Muscle layer of duodenum (tissue), 2 donors: Measurements from ENCODE around the gene PFKFB4.
"Not testable (repeated sequence)": the region's sequence is repeated elsewhere in the genome, so short reads cannot be mapped to it uniquely, and the experiment has no call there.

Experiments
- H3K27ac ChIP-seq: one replicate; pipeline ENCODE4 v1.7.0; 2013; ENCODE audit warnings: mild to moderate bottlenecking, low read length
- H3K27me3 ChIP-seq: one replicate; pipeline ENCODE4 v1.7.0; 2013; ENCODE audit warnings: low read depth, mild to moderate bottlenecking, control low read depth, low read length
- H3K36me3 ChIP-seq, 2 donors: one replicate each; pipeline ENCODE4 v1.7.0; 2013; ENCODE audit warnings: low read length in 2 of 2, control low read depth in 1 of 2, mild to moderate bottlenecking in 1 of 2; ENCODE audit not compliant: insufficient read depth in 2 of 2, control insufficient read depth in 1 of 2
- H3K4me1 ChIP-seq, 2 donors: one replicate each; pipeline ENCODE4 v1.7.0; 2013; ENCODE audit warnings: low read length in 2 of 2, mild to moderate bottlenecking in 2 of 2, control low read depth in 1 of 2, moderate library complexity in 1 of 2; ENCODE audit not compliant: insufficient read depth in 2 of 2, control insufficient read depth in 1 of 2
- H3K4me3 ChIP-seq, 2 donors: one replicate each; pipeline ENCODE4 v1.7.0; 2013; ENCODE audit warnings: low read length in 2 of 2, low read depth in 1 of 2, mild to moderate bottlenecking in 1 of 2
- H3K9me3 ChIP-seq, 2 donors: one replicate each; pipeline ENCODE4 v1.7.0; 2013; ENCODE audit warnings: low read length in 2 of 2, control low read depth in 1 of 2, mild to moderate bottlenecking in 1 of 2; ENCODE audit not compliant: control insufficient read depth in 1 of 2
- donor health status: healthy.

Gene PFKFB4

DNA sequence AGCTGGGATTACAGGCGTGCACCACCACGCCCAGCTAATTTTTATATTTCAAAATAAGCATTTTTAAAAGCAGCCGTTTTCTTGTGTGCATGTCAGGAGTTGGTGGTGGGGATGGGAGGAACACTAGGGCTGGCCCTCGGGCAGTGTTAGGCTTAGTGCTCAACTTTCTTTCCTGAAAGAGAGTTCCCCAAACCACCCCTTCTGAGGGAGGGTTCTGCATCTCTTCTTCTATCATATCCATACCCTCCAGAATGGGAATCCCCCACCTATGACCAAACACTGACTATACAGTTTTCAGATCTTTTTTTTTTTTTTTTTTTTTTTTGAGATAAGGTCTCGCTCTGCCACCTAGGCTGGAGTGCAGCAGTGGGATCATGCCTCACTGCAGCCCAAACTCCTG, 12.5 kb downstream of the PFKFB4 start:
- no peaks in the 10 kb centered on the region for H3K9me3 ChIP-seq
- H3K36me3 ChIP-seq, result peaks cover 0 to 13% of the 10 kb centered on the region in 2 donors
- H3K4me3 ChIP-seq, result no peak overlapping the region
- H3K27me3 ChIP-seq, result no peaks in the 10 kb centered on the region
- no peak overlapping the region for H3K27ac ChIP-seq
- peaks cover 0 to 2% of the 10 kb centered on the region in 2 donors for H3K4me1 ChIP-seq

DNA sequence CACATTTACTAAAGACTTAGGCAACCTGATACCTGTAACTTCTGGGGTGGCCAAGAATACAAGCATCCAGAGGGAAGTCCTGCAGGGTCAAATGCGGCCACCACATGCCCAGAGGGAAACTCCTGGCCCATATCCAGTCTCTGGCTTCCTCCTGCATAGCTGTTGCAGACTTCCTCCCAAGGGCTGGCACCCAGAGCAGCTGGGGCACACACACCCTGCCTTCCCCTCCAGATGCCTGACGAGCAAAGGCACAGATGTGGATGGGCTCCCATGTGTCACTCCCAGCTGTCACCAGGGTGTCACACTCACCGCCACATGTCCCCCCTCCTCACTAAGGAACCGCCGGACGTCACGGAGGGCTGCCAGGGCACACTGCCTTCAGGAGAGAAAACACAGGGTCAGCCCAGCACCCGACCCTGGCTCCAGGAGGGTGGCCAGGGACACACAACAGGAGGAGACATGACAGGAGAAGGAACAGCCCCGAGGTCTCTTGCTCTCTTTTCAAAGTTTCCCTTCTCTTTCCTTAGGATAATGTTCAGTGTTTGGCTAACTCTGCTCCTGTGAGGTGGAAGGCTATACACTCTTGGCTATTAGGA, 13.2 kb downstream of the PFKFB4 start:
- Histone ChIP-seq H3K36me3 (peaks cover 0 to 15% of the 10 kb centered on the region in 2 donors), H3K4me3 (no peak overlapping the region), H3K4me1 (no peaks in the 10 kb centered on the region), H3K9me3 (no peaks in the 10 kb centered on the region), H3K27ac (no peak overlapping the region), H3K27me3 (no peaks in the 10 kb centered on the region)

DNA sequence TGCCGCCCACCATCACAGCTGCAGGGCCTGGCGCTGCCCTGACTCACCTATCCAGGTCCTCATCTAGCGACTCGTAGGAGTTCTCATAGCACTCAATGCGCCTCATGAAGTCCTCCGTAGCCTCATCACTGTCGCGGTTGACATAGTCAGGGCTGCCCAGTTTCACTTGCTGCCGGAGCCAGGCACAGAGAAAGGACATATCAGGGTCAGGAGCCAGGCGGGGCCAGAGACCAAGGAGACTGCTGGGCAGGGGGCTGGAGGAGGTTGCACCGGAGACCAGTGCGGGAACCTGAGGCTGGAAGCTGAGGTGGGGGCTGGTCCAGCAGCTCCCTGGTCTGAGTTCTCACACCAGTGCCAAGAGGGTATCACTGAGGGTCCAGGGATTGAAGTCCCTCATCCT, 18.2 kb downstream of the PFKFB4 start:
- Histone ChIP-seq H3K4me1 (no peaks in the 10 kb centered on the region), H3K27ac (no peak overlapping the region), H3K4me3 (no peak overlapping the region), H3K27me3 (no peaks in the 10 kb centered on the region), H3K9me3 (no peaks in the 10 kb centered on the region), H3K36me3 (peaks cover 25 to 44% of the 10 kb centered on the region in 2 donors)

DNA sequence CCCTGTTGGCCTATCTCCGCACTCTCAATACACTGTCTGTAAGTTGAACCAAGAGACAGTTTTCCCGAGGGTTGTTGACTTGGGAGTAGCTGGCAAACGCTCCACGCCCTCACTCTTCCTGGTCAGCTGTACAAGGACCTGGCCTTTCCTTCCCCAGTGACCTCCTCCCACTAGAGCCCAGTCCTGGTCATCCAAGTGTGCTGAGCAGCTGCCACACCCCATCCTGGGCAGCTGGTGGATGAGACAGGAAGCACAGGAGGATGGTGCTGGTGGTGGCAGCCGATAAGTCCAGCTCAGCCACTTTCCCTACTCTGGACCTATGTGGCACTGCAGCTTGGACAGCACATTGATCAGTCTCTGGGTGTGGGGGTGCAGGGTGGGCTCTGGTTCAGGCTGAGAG, 19.8 kb downstream of the PFKFB4 start:
- peaks cover 25 to 37% of the 10 kb centered on the region in 2 donors for H3K36me3 ChIP-seq
- no peaks in the 10 kb centered on the region for H3K4me1 ChIP-seq
- no peak overlapping the region for H3K4me3 ChIP-seq
- no peak overlapping the region for H3K27ac ChIP-seq
- no peaks in the 10 kb centered on the region for H3K27me3 ChIP-seq
- no peaks in the 10 kb centered on the region for H3K9me3 ChIP-seq

DNA sequence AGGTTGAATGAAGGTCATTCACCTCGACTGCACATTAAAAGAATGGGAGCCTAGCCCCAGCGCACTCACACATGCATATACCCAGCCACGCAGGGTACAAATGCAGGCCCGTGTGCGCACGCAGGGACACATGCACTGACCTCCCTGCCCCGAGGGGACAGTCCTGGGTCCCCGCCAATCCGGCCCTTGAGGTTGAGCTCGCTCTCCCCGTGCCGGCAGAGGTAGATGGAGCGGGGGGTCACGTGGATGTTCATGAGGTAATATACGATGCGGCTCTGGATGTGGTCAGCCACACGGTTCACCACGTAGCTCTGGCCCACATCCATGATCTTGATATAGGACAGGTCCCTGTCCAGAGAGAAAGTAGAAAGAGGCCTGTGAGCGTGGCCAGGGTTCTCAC, 20.5 kb downstream of the PFKFB4 start:
- H3K9me3 ChIP-seq, result no peaks in the 10 kb centered on the region
- peaks cover 25 to 37% of the 10 kb centered on the region in 2 donors for H3K36me3 ChIP-seq
- no peak overlapping the region for H3K4me3 ChIP-seq
- H3K27ac ChIP-seq, result no peak overlapping the region
- no peaks in the 10 kb centered on the region for H3K4me1 ChIP-seq
- no peaks in the 10 kb centered on the region for H3K27me3 ChIP-seq

DNA sequence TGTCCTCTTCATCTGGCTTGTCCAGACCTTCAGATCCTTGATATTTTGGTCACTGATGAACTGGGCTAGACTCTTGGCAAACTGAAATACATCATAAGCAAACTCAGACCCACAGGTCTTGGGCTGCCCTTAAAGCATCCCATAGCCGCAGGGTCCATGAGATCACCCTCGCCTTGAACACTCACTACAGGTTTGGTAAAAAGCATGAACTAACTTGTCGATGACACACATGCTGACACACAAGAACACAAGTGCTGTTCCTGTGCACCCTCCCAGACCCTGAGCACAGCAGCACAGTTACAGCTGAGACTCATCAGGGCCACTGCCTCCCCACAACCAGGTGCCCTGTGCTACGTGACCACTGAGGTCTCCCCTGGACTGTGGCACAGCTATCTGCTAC, 21.0 kb downstream of the PFKFB4 start:
- no peak overlapping the region for H3K4me3 ChIP-seq
- H3K27me3 ChIP-seq, result no peaks in the 10 kb centered on the region
- peaks cover 25 to 37% of the 10 kb centered on the region in 2 donors for H3K36me3 ChIP-seq
- no peaks in the 10 kb centered on the region for H3K9me3 ChIP-seq
- H3K4me1 ChIP-seq, result no peaks in the 10 kb centered on the region
- no peak overlapping the region for H3K27ac ChIP-seq

DNA sequence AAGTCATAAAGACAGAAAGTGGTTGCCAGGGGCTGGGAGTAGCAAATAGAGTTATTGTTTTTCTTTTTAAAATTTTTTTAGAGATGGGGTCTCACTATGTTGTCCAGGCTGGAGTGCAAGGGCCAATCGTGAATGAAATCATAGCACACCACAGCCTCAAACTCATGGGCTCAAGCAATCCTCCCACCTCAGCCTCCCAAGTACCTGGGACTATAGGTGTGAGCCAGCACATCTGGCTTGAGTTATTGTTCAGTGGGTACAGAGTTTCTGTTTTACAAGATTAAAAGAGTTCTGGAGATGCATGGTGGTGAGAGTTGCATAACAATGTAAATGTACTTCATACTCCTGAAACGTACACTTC, 23.6 kb downstream of the PFKFB4 start:
- no peak overlapping the region for H3K27ac ChIP-seq
- no peaks in the 10 kb centered on the region for H3K27me3 ChIP-seq
- H3K4me3 ChIP-seq, result no peak overlapping the region
- H3K36me3 ChIP-seq, result peaks cover 22 to 25% of the 10 kb centered on the region in 2 donors
- H3K4me1 ChIP-seq, result no peaks in the 10 kb centered on the region
- no peaks in the 10 kb centered on the region for H3K9me3 ChIP-seq

DNA sequence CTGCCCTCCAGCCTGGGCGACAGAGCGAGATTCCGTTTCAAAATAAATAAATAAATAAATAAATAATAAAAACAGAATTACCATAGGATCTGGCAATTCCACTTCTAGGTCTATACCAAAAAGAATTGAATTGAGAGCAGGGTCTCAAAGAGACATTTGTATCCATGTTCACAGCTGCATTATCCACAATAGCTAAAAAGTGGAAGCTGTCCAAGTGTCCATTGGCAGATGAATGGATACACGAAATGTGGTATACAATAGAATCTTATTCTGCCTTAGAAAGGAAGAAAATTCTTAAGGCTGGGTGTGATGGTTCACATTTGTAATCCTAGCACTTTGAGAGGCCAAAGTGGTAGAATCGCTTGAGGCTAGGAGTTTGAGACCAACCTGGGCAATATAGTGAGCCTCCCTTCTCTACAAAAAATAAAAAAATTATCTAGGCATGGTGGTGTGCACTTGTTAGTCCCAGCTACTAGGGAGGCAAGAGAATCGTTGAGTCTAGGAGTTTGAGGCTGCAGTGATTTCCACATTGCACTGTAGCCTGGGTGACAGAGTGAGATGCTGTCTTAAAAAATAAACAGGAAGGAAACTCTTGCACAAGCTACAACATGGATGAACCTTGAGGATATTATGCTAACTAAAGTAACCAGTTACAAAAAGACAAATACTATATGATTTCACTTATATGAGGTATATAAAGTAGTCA, 24.2 kb downstream of the PFKFB4 start:
- H3K4me1 ChIP-seq, result no peaks in the 10 kb centered on the region
- H3K4me3 ChIP-seq, result no peak overlapping the region
- H3K9me3 ChIP-seq, result no peaks in the 10 kb centered on the region
- H3K36me3 ChIP-seq, result peaks cover 20 to 22% of the 10 kb centered on the region in 2 donors
- no peaks in the 10 kb centered on the region for H3K27me3 ChIP-seq
- H3K27ac ChIP-seq, result no peak overlapping the region

DNA sequence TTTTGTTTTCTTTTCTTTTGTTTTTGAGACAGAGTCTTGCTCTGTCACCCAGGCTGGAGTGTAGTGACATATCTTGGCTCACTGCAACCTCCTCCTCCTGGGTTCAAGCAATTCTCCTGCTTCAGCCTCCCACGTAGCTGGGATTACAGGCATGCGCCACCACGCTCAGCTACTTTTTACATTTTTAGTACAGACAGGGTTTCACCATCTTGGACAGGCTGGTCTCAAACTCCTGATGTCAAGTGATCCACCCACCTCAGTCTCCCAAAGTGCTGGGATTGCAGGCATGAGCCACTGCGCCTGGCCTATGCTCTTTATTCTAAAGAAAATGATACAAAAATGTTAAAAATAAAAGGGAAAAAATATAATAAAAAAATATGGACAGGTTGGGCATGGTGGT, 25.9 kb downstream of the PFKFB4 start:
- H3K4me1 ChIP-seq, H3K27ac ChIP-seq, H3K4me3 ChIP-seq, H3K27me3 ChIP-seq, H3K9me3 ChIP-seq: not testable (repeated sequence)
- peaks cover 6 to 10% of the 10 kb centered on the region in 2 donors for H3K36me3 ChIP-seq

DNA sequence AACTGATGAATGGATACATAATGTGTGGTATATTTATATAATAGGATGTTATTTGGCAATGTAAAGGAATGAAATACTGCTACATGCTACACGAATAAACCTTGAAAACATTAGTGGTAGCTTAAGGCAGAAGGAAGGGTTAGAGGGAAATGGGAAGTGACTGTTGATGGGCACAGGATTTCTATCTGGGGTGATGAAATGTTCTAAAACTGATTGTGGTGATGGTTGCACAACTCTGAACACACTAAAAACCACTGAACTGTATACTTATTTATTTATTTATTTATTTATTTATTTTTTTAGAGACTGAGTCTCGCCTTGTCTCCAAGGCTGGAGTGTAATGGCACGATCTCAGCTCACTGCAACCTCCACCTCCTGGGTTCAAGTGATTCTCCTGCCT, 27.8 kb downstream of the PFKFB4 start:
- no peak overlapping the region for H3K4me3 ChIP-seq
- H3K27me3 ChIP-seq, result no peaks in the 10 kb centered on the region
- no peaks in the 10 kb centered on the region for H3K4me1 ChIP-seq
- H3K9me3 ChIP-seq, result no peaks in the 10 kb centered on the region
- peaks cover 0 to 7% of the 10 kb centered on the region in 2 donors for H3K36me3 ChIP-seq
- no peak overlapping the region for H3K27ac ChIP-seq

DNA sequence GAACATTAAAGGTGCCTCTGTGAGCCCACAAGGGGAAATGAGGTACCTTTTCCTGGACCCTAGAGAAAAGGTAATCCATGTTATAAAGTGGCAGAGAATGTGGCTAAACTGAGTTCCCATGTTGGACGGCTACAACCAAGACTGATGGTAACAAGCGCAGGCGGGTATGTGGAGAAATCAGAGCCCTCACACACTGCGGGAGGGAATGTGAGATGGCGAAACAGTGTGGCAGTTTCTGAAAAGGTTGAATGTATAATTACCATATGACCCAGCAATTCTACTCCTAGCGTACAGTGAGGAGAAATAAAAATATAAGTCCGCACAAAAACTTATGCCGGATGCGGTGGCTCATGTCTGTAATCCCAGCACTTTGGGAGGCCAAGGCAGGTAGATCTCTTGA, 28.6 kb downstream of the PFKFB4 start:
- Histone ChIP-seq H3K4me1 (no peaks in the 10 kb centered on the region), H3K9me3 (no peaks in the 10 kb centered on the region), H3K27ac (no peak overlapping the region), H3K4me3 (no peak overlapping the region), H3K36me3 (peaks cover 0 to 7% of the 10 kb centered on the region in 2 donors), H3K27me3 (no peaks in the 10 kb centered on the region)

DNA sequence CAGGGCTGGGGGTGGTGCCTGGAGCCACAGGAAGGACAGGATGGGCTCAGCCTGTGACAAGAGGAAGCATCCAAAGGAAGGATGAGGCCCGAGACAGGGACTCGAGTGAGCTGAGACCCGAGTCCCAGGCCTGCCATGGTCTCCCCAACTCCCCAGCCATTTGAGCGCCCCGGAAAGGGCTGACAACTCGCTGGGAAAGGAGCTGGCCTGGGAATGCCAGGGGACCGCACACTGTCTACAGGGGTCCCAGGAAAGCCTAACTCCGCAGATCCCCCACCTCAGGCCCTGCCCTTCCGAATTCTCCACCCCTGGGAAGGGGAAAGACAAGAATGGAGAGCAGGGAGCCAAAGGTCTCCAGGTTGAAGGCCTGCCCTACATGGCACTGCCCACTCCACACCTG, 31.6 kb downstream of the PFKFB4 start:
- no peaks in the 10 kb centered on the region for H3K4me1 ChIP-seq
- no peak overlapping the region for H3K4me3 ChIP-seq
- no peak overlapping the region for H3K27ac ChIP-seq
- H3K27me3 ChIP-seq, result no peaks in the 10 kb centered on the region
- peaks cover 0 to 7% of the 10 kb centered on the region in 2 donors for H3K36me3 ChIP-seq
- no peaks in the 10 kb centered on the region for H3K9me3 ChIP-seq
